CD14-positive monocyte (primary cell): ENCODE measurements around the gene ZYG11A. TPM values are rescaled to one million over a fixed set of nuclear protein-coding genes. Genes with fewer than 3 reads are reported as not detected.

Experiments
- DNase-seq, 3 donors: peaks; one replicate each; pipeline ENCODE4 v3.0.0-alpha.2; 2011 to 2022
- H2AFZ ChIP-seq: 2 replicates; pipeline ENCODE4 v1.6.0; 2012; ENCODE audit warnings: mild to moderate bottlenecking, low read depth, low read length, inconsistent platforms; ENCODE audit not compliant: insufficient read depth, poor library complexity, severe bottlenecking
- H3K27ac ChIP-seq, 2 donors: 1 replicate in 1 of 2; 2 replicates in 1 of 2; pipeline ENCODE4 v1.5.1; 2012 to 2013; ENCODE audit warnings: low read length in 2 of 2, control low read depth in 1 of 2, inconsistent platforms in 1 of 2, low read depth in 1 of 2, mild to moderate bottlenecking in 1 of 2
- H3K27me3 ChIP-seq, 2 donors: one replicate each; pipeline versions ENCODE4 v1.6.0 to v1.6.1; 2011 to 2013; ENCODE audit warnings: low read length in 2 of 2; ENCODE audit not compliant: control insufficient read depth in 2 of 2, insufficient read depth in 2 of 2
- H3K36me3 ChIP-seq, 2 donors: replicated peaks in 1 of 2; 1 replicate in 1 of 2; 2 replicates in 1 of 2; pipeline versions ENCODE4 v1.5.1 to v1.6.1; 2012 to 2013; ENCODE audit warnings: low read length in 2 of 2, control low read depth in 1 of 2, inconsistent platforms in 1 of 2, mild to moderate bottlenecking in 1 of 2; ENCODE audit not compliant: insufficient read depth in 2 of 2, control insufficient read depth in 1 of 2
- H3K4me1 ChIP-seq, 2 donors: 1 replicate in 1 of 2; 2 replicates in 1 of 2; pipeline versions ENCODE4 v1.5.1 to v1.6.1; 2012 to 2013; ENCODE audit warnings: low read length in 2 of 2, control low read depth in 1 of 2, inconsistent platforms in 1 of 2, mild to moderate bottlenecking in 1 of 2, moderate library complexity in 1 of 2; ENCODE audit not compliant: insufficient read depth in 2 of 2, control insufficient read depth in 1 of 2
- H3K4me2 ChIP-seq: replicated peaks from 2 replicates; pipeline ENCODE3; 2012; ENCODE audit warnings: low read length, moderate library complexity, mild to moderate bottlenecking; ENCODE audit not compliant: poor library complexity, severe bottlenecking; ENCODE audit errors: extremely low read depth
- H3K4me3 ChIP-seq, 3 experiments: fragments of 200-600 bp in 1 of 3; sonication (generic) in 1 of 3; replicated peaks in 1 of 3; 1 replicate in 2 of 3; 2 replicates in 1 of 3; pipeline ENCODE4 v1.5.1; 2011 to 2013; ENCODE audit warnings: low read length in 3 of 3, mild to moderate bottlenecking in 3 of 3, control low read depth in 2 of 3, low read depth in 2 of 3, inconsistent platforms in 1 of 3, moderate library complexity in 1 of 3
- H3K79me2 ChIP-seq: 2 replicates; pipeline ENCODE4 v1.6.0; 2012; ENCODE audit warnings: mild to moderate bottlenecking, control low read depth, inconsistent platforms, low read length, moderate library complexity; ENCODE audit not compliant: insufficient read depth
- H3K9ac ChIP-seq: 2 replicates; pipeline ENCODE4 v1.6.0; 2017; ENCODE audit warnings: low read length, mild to moderate bottlenecking; ENCODE audit not compliant: insufficient read depth, poor library complexity, severe bottlenecking
- H3K9me3 ChIP-seq, 2 donors: replicated peaks in 1 of 2; 1 replicate in 1 of 2; 2 replicates in 1 of 2; pipeline versions ENCODE4 v1.5.1 to v1.6.1; 2012 to 2013; ENCODE audit warnings: low read length in 2 of 2, control low read depth in 1 of 2; ENCODE audit not compliant: control insufficient read depth in 1 of 2, insufficient read depth in 1 of 2
- H4K20me1 ChIP-seq: 2 replicates; pipeline ENCODE4 v1.6.0; 2012; ENCODE audit warnings: mild to moderate bottlenecking, low read length, control low read depth, moderate library complexity; ENCODE audit not compliant: insufficient read depth
- H3K27ac Mint-ChIP-seq, 7 donors: one replicate each; pipeline ENCODE4 v1.8.0; 2020; ENCODE audit warnings: mild to moderate bottlenecking in 7 of 7, mixed read lengths in 7 of 7, moderate library complexity in 6 of 7, inconsistent platforms in 2 of 7
- H3K27me3 Mint-ChIP-seq, 3 donors: one replicate each; pipeline ENCODE4 v1.8.0; 2021 to 2022; ENCODE audit warnings: low read depth in 3 of 3, mild to moderate bottlenecking in 3 of 3, mixed read lengths in 3 of 3, moderate library complexity in 3 of 3, inconsistent platforms in 1 of 3
- H3K36me3 Mint-ChIP-seq, 2 donors: one replicate each; pipeline ENCODE4 v1.8.0; 2020; ENCODE audit warnings: mixed read lengths in 2 of 2, inconsistent platforms in 1 of 2, mild to moderate bottlenecking in 1 of 2
- H3K4me1 Mint-ChIP-seq: one replicate; pipeline ENCODE4 v1.8.0; 2020; ENCODE audit warnings: mild to moderate bottlenecking, mixed read lengths
- H3K4me3 Mint-ChIP-seq, 2 donors: one replicate each; pipeline ENCODE4 v1.8.0; 2020; ENCODE audit warnings: mild to moderate bottlenecking in 2 of 2, mixed read lengths in 2 of 2, moderate library complexity in 1 of 2
- H3K9me3 Mint-ChIP-seq, 7 donors: one replicate each; pipeline ENCODE4 v1.8.0; 2020 to 2022; ENCODE audit warnings: mixed read lengths in 7 of 7, mild to moderate bottlenecking in 6 of 7, moderate library complexity in 6 of 7, inconsistent platforms in 2 of 7
- CTCF ChIP-seq: fragments of 200-600 bp; IDR thresholded peaks from one replicate; pipeline ENCODE4 v1.8.0; 2022; ENCODE audit warnings: antibody characterized with exemption, mild to moderate bottlenecking
- WGBS: methylation state at CpG from one replicate; pipeline ENCODE4 v1.1.5; 2013; ENCODE audit warnings: missing lambda C conversion rate; ENCODE audit not compliant: insufficient coverage; 5-methylcytosine and 5-hydroxymethylcytosine counted together
- intact Hi-C, 2 donors: fragments of 100-400 bp; cut with micrococcal nuclease; formaldehyde crosslinking; loops; one replicate each; pipeline versions ENCODE4 v1.15.0 to v1.15.1; 2023
- polyA plus RNA-seq, 3 donors: library from polyadenylated mRNA; depleted of rRNA in 1 of 3; unstranded in 2 of 3; stranded (reverse) in 1 of 3; fragments of 300-500 nt in 2 of 3; fragments of >200 nt in 1 of 3; fragmentation: Illumina TruSeq in 2 of 3; gene quantifications; 1 replicate in 2 of 3; 2 replicates in 1 of 3; pipeline ENCODE4 v1.2.3, GENCODE V29; 2012 to 2021

Gene ZYG11A
- polyA plus RNA-seq, 3 donors, result not detected

GRCh38 chr1:52848423-52848822 lies 5.9 kb downstream of the ZYG11A start:
- peaks cover 8% of the 10 kb centered on the region for H3K4me1 Mint-ChIP-seq
- no CpG with 5 or more reads among the region's 5 CpGs for WGBS
- peaks cover 18 to 30% of the 10 kb centered on the region in 2 donors for H3K27me3 ChIP-seq
- no peak for DNase-seq
- H3K79me2 ChIP-seq, result no peaks in the 10 kb centered on the region
- peaks cover 24 to 49% (median 32%) of the 10 kb centered on the region in 3 donors for H3K27me3 Mint-ChIP-seq
- no peak overlapping the region for H3K4me3 Mint-ChIP-seq
- no peaks in the 10 kb centered on the region for H4K20me1 ChIP-seq
- no peak overlapping the region for H2AFZ ChIP-seq
- H3K27ac Mint-ChIP-seq, result no peak overlapping the region
- no peak overlapping the region for H3K27ac ChIP-seq
- H3K36me3 Mint-ChIP-seq, result peaks cover 0 to 3% of the 10 kb centered on the region in 2 donors
- peaks cover under 1 to 1% of the 10 kb centered on the region in 2 donors for H3K4me1 ChIP-seq
- no peak overlapping the region for H3K4me3 ChIP-seq
- no peaks in the 10 kb centered on the region for H3K9me3 ChIP-seq
- H3K9me3 Mint-ChIP-seq, result peaks cover 0 to 8% (median 6%) of the 10 kb centered on the region in 7 donors
- no peak overlapping the region for H3K4me2 ChIP-seq
- intact Hi-C loops, result no loop called here
- no peaks in the 10 kb centered on the region for H3K36me3 ChIP-seq
- H3K9ac ChIP-seq, result no peak overlapping the region
- no peak for TF ChIP-seq CTCF

- Histone ChIP-seq H3K4me1 (no peaks in the 10 kb centered on the region), H3K4me2 (no peak overlapping the region), H3K36me3 (no peaks in the 10 kb centered on the region), H3K27ac (no peak overlapping the region), H3K9ac (no peak overlapping the region), H2AFZ (no peak overlapping the region), H3K4me3 (no peak overlapping the region), H3K9me3 (no peaks in the 10 kb centered on the region), H3K27me3 (peaks cover 0 to 6% of the 10 kb centered on the region in 2 donors), H4K20me1 (no peaks in the 10 kb centered on the region), H3K79me2 (no peaks in the 10 kb centered on the region)
- DNase-seq, result no peak
- intact Hi-C loops, result no loop called here
- no peaks in the 10 kb centered on the region for H3K4me1 Mint-ChIP-seq
- WGBS, result 95% methylated on average over 4 of the region's 4 CpGs
- no peaks in the 10 kb centered on the region for H3K9me3 Mint-ChIP-seq
- TF ChIP-seq CTCF, result no peak
- H3K4me3 Mint-ChIP-seq, result no peak overlapping the region
- no peak overlapping the region for H3K27ac Mint-ChIP-seq
- no peaks in the 10 kb centered on the region for H3K36me3 Mint-ChIP-seq
- H3K27me3 Mint-ChIP-seq, result peaks cover 4 to 26% (median 11%) of the 10 kb centered on the region in 3 donors
Observed at GRCh38 chr1:52850951-52851350, 8.4 kb downstream of the ZYG11A start.
